HG03045 (cell line): ENCODE results near the gene ATG4C.
"Not testable (repeated sequence)": the region's sequence is repeated elsewhere in the genome, so short reads cannot be mapped to it uniquely, and the experiment has no call there.

ENCODE experiments used
- ATAC-seq: cut with Tn5 transposase; IDR thresholded peaks from one replicate; pipeline ENCODE4 v1.9.1; 2021; ENCODE audit warnings: mild to moderate bottlenecking, moderate library complexity; ENCODE audit not compliant: unreplicated experiment

ATG4C gene

DNA sequence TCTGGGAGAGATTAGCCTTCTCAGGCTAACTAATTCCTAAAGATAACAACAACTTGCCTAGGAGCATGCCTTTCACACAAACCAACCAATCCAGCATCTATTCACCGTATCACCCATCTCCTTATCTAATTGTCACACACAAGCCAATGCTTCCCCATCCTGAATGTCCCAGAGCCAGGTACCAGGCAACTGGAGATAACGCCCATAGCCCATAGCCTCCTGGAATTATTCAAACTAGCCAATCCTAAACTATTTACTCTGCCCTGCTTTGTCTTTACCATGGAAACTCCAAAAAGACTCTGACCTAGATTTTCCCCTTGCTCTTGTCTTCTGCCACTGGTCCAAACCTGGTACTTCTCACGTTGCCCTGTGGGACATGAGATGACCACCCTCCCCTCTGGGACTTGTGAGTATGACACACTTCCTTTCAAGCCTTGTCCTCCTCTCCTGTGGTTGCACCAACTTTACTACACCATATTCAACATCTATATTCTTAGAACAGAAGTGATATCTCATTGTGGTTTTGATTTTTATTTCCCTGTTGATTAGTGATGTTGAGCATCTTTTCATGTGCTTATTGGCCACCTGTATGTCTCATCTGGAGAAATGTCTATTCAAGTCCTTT, 8.8 kb upstream of the ATG4C start:
- no peak for ATAC-seq

DNA sequence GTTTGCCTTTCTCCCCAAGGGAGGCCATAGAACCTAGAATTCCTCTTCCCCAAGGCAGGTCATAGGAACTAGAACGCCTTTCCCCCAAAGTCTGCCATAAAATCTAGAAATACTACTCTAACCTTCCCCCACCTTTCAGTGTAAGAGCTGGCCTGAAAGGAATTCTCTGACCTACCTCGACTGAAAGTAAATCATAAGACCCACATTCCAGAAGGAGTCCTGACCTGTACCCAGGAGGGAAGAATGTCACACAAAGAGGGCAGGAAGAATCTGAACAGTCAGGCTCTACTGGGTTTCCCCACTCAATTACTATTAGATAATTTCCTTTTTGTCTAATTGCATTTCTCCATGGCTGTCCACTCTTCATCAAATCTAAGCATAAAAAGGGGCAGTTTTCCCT, 5.7 kb upstream of the ATG4C start:
- ATAC-seq = no peak

DNA sequence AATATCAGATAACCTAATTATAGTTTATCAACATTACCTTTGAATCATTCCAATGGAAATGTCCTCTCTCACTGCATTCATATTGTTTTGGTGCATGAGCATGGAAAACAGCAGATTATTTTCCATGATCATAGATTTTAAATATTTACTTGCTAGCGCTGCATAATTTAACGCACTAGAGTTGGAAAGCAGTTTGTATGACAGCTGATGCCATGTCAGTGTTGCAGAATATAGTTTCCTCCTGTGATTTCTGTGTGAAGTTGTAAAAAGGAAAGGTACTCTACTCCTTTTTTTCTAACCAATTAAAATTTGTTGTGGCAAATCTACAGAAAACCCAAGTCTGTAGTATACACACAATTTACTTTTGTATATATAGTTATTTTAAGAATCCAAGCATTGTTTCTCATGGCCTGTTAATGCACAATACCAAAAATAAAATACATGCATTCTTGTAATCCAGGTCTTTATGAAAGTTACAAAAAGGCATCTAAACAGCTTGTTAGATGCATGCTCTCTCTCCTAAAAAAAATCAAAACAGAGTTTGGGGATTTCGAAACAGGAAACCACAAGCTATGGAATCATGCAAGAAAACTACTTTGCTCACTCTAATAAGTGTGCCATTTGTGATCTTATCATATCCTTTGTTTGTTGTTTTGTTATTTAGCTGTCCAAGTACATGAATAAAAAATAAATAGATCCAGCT, 1.9 kb upstream of the ATG4C start:
- ATAC-seq = no peak

DNA sequence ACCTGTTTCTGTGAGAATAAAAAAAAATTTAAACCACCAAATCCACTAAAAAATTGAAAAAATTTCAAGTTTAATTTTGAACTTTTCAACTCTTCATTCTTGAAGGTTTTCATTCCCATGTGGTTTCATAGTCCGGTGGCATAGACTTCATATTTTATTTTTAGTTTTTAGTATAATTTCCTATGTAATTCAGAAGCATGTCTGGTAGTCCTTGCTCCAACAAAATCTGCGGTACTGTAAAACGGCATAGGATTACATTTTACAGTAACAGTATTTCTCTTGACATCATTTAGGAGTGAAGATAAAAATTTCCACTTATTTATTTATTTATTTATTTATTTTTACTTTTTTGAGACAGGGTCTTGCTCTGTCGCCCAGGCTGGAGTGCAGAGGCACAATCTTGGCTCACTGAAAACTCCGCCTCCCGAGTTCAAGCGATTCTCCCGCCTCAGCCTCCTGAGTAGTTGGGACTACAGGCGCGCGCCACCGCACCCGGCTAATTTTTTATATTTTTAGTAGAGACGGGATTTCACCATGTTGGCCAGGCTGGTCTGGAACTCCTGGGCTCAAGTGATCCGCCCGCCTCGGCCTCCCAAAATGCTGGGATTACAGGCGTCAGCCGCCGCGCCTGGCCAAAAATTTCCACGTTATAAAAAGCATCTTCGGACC, 1.3 kb upstream of the ATG4C start:
- not testable (repeated sequence) for ATAC-seq

DNA sequence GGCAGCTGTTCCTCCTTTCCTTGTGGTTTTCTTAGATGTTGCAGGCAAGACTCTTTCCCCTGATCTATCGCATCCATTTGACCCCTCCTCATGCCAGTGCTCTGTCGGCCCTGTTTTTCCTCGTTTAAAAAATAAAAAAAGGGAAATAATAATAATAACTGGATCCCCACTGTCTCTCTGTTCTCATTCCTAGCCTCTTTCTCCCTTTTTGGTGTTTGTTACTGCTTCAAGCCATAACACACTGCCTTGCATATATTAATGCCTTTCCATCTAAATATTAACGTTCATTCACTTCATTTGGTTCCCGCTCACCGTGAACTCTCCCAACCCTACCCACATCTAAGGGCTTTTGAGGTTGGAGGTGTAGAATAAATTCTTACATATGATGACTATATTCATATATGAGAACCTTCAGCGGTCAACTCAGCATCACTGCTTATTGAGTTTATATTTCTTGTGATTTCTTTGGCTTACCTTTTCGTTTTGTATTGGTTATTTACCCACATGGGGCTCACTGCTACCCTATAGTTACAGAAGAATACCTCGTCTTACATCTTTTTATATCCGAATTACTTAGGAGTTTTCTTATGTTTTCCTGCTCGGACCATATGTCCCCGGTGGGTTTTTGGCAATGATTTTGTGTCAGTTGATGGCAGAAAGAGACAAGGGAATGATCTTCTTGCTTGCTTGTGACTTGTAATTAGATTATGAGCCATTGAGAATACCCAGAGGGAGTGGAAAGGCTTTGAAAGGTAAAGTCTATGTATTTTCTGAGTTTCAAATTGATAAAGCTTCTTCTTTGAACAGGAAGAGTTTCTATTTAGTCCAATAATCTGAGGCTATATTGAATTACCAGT, 805 bp downstream of the ATG4C start:
- peak; percentile 16 for ATAC-seq

DNA sequence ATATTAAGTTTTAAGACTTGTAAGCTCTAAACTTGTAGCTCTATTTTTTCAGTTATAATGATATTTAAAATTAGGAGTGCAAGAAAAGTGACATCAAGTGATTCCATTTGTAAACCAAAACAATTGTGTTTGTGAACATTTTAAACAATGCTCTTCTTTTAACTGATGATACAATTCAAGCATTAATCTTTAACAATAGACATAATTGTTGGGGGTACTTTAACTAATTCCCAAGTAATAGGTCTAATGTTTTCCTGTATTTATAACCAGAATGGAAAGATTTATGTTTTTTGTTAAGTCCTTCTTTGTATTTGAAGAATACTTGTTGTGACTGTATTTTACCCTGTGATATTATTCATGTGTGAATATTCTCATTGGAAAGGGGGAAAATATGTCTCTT, 6.8 kb downstream of the ATG4C start:
- ATAC-seq = no peak

DNA sequence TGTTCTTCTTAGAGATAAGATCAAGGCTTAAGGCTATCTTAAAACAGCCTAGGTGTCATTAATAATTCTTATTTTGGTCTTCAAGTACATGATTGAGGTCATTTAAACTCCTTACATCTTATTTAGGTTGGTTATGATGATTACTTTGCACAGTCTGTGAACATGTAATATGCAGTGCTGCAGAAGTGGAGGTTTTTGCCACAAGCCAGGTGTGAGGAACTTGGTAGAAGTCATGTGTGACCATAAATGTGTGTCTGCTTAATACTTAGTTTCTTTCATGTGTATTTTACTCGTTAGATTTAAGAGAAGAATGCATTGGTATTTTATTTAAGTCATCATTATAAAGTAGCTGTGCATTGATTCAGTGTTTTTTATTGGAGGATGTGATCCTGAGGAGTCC, 10.1 kb downstream of the ATG4C start:
- ATAC-seq = no peak

DNA sequence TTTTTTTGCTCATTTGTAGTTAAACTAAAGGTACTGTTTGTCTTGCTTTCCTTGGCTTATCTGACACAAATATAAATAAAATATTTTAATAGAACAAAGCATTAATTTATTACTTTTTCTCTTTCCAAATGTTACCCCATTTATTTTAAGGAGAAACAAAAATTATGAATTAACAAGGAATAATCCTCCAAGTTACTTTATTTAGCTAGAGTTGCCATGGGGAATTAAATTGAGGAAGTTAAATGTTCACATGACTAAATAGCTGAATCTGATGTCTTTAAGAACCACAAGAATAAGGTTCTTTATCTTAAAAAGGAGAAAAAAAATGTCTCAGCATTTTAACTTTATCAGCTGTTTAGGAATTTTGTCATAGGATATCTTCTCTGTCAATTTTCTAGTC, 12.3 kb downstream of the ATG4C start:
- no peak for ATAC-seq

DNA sequence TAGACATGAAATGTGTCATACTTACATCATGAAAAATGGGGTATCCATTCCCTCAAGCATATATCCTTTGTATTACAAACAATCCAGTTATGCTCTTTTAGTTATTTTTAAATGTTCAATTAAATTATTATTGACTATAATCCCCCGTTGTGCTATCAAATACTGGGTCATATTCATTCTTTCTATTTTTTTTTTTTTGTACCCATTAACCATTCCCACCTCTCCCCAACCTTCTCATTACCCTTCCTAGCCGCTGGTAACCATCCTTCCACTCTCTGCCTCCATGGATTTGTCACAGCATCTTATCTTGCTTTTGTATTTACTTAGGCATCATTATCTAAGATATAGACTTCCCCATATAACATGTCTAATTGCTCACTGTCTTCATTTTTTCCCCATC, 15.8 kb downstream of the ATG4C start:
- ATAC-seq = no peak

DNA sequence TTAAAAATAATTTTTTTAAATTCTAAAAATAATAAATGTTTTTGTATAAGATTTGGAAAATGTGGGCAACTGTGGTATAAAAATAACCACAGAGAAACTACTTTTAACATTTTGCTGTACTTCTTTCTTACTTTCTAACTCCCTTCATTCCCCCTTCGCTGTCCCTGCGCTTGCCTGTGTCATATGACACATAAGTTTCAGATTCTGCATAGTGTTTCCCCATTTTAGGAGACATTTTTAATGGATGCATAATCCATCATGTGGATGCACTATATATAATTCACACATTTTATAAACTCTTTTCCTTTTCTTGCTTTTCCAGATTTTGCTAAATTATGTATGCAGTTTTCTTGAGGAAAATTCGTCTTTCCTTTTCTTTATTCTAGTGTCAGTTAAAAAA, 16.3 kb downstream of the ATG4C start:
- ATAC-seq = peak; percentile 42

DNA sequence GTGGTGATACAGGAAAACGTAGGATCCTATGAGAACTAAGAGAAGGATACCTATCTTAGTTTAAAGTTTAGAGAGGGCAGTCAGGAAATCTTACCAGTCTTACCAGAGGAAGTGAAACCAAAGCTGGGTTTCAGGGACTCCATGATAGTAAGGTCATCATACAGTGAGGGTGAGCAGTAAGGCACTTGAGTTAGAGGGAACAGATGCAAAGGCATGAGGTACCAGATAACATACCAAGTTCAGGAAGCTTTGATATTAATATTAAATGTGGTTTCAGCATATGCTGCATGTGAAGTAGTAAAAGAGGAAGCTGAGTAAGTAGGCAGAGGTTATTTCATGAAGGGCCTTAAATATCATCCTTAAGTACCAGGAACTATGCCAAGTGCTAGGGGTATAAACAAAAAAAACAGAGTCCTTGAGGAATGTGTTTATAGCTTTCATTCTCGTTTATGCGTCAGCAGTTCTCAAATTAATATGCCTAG, 16.9 kb downstream of the ATG4C start:
- ATAC-seq = peak; percentile 99

DNA sequence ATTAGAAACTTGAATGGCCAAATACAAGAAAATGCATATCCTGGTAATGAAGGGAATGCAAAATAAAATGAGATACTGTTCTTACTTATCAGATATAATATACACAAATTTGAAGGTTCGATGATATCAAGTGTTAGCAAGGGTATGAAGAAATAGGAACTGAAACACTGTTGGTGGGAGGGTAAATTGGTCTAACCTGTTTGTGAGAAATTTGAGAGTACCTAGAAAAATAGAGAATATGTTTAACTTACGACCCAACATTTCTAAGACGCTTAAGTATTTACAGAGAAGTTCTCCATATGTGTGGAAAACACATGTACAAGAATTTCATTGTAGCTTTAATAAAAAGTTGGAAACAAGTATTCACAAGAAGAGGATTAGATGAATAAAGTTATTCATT, 25.9 kb downstream of the ATG4C start:
- ATAC-seq = no peak

DNA sequence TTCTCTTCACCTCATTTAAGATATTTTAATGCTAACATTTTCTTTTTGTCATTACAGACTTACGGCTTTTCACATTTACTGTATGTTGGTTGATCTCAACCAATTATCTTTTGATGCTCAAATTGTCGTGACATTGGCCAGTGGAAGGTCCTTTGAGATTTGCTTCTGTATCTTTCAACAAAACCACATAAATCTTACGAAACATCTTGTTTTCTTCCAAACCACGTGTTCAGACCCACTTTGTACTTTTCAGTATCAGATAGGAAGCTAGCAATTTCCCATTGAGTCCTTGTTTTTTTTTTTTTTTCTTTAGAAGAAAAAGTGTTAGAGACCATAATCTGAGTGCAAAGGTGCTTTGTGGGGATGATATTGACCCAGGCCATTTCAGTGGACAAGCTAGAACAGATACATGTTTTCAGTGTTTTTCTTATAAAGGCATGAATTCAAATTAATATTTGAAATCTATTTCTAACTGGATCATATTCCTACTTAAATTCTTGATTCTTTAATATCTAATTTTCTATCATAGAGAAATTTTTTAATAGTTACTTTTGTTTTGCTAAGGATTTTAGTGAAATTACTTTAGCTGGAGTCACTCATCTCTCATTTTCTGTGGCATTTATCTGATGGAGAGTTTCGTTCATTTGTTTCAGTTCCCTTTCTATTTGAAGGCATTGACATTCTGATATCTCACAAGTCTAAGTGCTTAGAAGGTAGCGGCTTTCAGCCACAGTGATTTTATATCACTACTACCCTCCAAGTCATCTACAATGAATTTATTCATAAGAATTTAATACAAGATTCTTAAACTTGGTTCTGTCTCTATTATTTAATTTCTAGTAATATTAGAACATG, 26.7 kb downstream of the ATG4C start:
- ATAC-seq = peak; percentile 90

DNA sequence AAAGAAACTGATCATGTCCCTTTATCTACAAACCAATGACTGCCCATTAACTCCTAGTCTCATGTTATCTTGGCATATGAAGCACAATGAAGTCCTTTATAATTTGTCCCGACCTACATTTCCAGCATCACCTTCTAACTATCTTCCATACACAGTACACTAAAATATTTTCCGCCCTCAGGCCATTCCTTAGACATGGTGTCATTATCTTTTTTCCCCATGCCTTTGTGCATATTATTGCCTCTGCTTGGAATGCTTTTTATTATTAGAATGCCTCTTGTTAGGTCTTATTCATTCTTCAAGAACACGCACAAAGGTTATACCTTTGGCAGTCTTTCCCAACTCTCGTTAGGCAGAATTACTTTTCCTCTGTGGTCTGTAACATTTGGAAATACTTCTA, 39.6 kb downstream of the ATG4C start:
- ATAC-seq = no peak

DNA sequence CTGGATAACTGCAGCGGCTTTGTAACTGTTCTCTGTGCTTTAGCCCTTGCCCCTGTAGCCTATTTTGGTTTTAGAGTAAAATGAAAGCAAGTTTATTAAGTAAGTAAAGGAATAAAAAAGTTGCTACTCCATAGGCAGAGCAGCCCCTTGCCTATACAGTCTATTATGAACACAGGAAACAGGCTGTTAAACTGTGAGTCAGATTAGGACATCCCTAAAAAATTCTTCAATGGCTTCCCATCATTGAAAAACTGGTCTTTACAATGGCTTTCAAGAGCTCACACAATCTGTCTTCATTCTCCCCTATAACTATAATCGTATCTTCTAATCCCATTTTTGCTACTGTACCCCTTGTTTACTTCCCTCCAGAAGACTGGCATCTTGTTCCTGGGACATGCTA, 43.0 kb downstream of the ATG4C start:
- ATAC-seq = no peak

DNA sequence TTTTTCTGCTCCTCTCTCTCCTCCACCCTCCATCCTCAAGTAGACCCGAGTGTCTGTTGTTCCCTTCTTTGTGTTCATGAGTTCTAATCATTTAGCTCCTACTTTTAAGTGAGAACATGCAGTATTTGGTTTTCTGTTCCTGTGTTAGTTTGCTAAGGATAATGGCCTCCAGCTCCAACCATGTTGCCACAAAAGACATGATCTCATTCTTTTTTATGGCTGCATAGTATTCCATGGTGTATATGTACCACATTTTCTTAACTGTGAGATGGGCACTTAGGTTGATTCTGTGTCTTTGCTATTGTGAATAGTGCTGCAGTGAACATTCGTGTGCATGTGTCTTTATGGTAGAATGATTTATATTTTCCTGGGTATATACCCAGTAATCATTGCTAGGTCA, 43.9 kb downstream of the ATG4C start:
- not testable (repeated sequence) for ATAC-seq

DNA sequence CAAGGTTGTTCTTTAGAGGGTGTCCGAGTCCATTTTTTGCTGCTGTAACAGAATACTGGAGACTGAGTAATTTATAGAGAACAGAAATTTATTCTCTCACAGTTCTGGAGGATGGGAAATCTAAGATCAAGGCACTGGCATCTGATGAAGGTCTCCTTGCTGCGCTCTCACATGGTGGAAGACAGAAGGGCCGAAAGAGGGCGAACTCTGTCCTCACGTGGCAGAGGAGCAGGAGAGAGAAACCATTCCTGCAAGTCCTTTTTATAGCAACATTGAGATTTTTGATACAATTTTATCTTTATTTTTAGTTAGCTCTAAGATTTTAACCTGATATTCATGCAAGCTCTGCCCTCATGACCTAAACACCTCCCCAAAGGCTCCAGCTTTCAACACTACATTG, 48.3 kb downstream of the ATG4C start:
- ATAC-seq = no peak

DNA sequence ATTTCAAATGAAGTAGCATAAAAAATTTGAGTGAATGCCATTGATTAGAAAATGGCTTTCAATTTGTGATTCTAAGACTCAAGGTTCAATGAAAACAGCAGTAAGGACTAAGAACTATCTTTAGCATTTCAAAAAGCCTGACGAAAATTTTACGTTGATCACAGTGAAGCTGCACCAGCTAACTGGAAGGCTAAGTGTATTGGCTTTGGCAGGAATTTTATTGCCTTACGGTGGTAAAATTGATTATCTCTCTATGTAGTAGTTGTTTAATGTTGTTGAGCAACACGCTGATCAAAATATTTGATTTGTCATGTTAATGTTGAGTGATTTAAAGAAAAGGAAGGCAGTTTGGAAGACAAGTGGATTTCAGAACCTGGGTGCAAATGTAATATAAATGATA, 49.6 kb downstream of the ATG4C start:
- no peak for ATAC-seq

DNA sequence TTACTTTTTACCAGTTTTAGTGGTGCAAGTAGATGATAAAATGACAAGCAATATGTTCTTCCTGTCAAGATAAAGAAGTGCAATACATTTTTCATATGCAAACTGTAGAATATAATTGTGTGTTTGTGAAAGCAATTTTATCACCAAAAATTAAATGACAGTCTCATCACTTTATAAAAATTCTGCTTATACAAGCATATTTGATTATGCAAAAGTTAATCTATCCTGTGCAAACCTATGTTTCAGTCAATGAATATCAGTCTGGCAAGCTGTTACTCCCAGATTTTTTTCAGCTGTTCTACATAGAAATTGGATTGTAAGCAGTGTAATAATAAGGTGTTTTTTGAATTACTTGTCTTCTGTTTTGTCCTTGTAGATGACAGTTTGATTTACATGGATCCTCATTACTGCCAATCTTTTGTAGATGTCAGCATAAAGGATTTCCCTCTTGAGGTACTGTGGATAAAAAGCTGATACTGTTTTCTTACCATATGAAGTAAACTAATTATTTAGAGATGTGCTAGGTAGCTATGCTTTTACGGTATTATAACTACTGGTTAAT, 50.5 kb downstream of the ATG4C start:
- ATAC-seq = no peak
